RKO (cell line): ENCODE data around the gene CNDP2.
A peak's percentile ranks its signal among the peaks of the same experiment; 100 is the strongest.

ENCODE experiments used
- DNase-seq: peaks from one replicate; pipeline ENCODE4 v3.0.0-alpha.2; 2016; ENCODE audit warnings: low spot score

Gene CNDP2

DNA sequence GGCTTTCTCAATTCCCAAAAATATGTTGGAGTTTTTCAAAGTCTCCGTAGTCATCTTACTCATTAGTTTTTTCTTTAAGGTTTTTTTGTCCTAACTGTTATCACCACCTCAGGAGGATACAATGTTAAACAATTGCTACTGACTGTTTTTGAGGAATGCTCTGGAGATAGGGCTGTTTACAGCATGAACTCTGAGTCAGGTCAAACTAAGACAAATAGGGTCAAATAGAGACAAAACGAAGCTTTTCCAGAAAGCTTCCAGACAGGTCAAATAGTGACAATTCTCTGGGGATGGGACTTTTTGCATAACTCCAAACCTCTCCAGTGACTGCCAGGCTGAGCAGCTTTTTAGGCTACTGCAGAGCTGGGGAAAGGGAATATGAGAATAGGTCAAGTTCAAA is 23.9 kb upstream of the CNDP2 start:
- no peak for DNase-seq

DNA sequence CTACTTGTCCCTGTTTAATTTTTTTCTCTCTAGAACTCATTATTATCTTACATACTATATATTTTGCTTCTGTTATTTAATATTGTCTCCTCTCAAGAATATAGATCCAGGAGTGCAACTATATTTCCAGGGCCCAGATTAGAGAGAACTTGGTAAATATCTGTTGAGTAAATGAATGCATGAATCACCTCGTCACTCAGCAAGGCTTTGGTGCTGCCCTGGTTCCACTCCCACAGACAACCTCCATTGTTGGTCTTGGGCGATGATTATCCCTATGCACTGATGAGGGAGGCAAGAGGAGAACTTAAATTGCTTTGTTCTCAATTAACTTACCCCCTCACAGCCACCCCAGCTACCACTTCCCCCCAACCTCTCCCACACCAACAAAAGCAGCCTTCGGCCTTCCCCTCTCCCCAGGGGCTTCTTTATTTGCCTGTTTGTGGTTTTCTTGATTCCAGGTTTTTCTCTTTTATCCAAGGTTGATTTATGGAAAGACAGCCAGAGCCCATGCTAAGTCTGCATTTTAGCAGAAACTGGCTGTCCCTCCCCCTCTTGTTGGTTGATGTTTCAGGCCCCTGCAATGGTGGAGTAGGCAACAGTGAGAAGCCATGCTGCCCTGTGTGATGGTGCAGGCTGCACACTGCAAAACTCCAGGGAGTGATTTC is 22.1 kb upstream of the CNDP2 start:
- DNase-seq, result no peak

DNA sequence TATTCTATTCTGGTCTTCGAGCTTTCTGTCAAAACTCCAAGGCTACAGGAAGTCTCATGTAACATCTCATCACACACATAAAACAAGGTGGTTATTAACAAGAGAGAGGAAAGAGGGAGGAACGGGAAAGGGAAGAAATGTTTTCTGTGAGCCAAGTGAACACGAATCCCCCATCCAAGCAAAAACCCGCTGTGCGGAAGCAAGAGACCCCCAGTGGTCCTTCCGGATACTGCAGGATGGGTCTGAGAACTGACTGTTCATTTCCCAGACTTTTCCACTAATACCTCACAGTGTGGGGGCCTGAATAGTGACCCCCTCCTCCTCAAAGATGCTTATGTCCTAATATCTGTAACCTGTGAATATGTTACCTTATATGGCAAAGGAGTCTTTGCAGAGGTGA is 20.0 kb upstream of the CNDP2 start:
- DNase-seq, result peak; percentile 12

DNA sequence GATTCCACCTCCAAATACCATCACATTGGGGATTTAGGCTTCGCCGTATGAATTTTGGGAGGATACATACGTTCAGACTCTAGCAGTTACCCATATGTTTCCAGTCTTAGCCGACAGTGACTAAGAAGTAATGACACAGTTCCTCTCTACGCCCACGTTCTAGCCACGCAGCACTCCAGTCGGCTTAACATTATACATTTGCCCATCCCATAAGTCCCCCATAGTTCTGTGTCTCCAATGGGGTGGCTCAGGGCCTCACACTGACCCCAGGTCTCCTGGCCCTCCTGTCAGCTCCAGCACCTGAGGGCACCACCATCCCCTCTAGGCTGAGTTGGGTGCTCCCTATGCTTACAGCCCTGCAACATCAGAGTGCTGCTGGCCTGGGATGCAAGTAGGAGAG is 18.4 kb upstream of the CNDP2 start:
- no peak for DNase-seq

DNA sequence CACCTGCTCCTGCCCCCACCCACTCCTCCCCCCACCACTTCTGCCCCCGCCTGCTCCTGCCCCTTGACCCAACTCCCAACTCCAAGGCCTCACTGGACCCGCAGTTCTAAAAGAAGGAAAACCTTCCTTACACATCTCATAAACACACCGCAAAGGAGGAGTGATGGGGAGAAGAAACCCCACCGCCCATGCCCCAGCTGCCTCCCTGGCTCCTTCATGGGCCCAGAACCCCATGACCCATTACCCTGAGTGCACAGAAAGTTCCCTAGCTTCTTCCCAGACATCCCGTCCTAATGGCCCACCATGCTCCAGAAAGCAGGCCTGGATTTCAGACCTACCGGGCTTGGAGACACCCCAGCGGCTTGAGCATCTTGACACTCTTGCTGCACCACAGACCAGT is 17.8 kb upstream of the CNDP2 start:
- DNase-seq, result no peak

DNA sequence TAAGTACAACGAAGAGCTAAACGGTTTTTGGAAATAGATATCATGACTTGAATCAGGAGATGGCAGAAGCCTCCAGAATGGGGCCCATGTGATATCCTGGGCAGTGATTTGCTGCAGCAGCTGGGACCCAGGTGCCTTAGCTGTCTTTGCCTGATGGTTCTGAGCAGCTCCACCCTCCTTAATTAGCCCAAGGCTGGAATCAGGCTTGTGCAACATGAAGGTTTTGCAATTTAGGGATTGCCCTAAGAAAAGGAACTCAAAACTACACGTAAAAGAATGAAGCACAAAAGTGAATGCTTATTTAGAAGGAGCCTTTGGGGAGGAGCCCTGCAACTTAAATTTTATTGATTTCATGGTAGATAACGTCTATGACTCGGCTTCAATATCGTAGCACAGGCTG is 17.3 kb upstream of the CNDP2 start:
- DNase-seq, result no peak

DNA sequence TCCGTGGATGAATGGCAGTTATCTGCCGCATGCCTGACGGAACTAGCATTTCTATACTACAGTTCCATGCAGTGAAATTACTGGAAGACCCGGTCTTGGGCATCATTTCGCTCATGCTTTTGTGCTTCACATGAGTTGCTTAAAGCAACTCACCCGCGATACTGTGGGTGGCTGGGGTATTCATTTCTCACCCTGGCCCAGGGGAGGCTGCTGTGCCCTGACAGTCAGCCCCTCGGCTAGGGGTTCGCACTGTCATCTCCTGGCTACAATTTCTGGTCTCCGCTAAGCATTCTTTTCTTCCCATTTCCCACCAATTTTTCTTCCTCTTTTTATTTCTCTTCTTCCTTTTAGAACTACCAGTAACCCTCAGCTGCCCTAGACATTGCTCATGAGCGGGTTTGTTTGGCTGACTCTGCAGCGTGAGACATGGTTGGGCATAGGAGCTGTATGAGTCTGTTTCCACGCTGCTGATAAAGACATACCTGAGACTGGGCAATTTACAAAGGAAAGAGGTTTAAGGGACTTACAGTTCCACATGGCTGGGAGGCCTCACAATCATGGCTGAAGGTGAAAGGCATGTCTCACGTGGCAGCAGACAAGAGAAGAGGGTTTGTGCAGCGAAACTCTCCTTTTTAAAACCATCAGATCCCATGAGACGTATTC is 16.5 kb upstream of the CNDP2 start:
- no peak for DNase-seq

DNA sequence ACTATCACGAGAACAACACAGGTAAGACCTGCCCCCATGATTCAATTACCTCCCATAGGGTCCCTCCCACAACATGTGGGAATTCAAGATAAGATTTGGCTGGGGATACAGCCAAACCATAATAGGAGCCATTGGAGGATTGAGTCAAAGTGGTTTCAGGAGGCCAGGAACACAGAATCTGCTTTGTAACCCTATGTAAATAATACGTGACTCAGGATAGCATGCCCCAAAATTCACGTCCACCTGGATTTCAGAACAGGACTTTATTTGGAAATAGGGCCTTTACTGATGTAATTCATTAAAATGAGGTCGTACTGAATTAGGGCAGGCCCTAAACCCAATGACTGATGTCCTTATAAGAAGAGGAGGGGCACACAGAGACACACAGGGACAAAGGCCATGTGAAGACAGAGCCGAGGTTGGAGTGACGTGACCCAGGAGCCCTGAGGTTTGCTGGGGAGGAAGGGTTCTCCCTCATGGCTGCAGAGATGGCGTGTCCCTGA is 16.0 kb upstream of the CNDP2 start:
- no peak for DNase-seq

DNA sequence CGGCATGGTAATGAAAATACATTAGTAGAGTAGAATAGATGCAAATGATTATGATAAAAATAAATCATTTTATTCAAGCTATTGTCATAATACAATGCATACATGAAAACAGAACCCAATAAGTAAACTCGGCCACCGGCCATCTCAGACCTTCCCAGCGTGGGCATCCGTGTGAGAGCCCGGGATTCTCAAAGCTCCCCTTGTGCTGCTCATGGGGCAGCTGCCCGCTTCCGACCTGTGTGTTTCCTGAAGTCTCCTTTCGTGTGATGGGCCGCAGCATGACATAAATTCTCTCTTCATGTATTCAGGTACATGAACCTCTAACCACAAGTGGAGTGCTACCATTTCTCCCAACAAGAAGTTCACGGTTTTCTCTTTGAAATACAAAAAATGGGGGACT is 13.5 kb upstream of the CNDP2 start:
- no peak for DNase-seq

DNA sequence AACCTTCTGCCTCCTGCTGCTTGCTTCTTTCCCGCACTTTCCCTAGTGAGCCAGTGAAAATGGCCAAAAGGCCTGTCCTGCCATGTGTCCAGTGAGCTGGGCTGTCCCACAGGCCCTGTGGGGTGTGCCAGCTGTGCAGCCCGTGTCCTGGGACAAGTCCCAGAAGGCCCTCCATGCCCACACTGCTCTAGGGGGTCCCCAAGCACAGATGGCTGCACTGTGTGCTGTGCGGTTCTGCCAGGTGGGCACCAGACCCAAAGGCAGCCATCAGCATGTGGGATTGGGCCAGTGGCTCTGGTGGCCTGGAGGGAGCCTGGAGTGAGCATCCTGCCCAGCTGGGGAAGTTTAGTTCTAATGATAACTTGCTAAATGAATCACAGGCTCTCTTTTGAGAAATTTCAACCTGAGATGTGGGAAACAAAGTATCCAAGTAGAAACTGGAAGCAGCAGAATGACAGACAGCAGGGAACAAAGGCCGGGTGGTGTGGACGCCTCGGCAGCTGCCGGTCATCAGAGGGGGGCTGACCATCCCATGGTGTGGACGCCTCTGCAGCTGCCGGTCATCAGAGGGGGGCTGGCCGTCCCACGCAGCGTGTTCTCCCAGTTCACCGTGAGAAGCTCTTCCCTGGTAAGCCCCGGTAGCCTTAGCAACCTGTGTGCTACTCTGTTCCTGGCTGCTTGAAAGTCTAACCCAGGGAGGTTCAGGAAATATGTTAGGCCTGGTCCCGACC is 9.9 kb upstream of the CNDP2 start:
- no peak for DNase-seq

DNA sequence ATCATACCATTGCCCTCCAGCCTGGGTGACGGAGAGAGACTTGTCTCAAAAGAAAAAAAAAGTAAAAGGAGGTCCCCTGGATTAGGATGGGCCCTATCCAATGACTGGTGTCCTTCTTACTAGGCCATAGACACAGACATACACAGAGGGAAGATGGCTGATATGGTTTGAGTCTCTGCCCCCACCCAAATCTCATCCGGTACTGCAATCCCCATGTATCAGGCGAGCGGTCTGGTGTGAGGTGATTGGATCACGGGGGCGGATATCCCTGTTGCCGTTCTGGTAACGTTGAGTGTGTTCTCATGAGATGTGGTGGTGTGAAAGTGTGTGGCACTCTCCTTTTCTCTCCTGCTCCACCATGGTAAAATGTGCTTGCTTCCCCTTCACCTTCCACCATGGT is 7.8 kb upstream of the CNDP2 start:
- no peak for DNase-seq

DNA sequence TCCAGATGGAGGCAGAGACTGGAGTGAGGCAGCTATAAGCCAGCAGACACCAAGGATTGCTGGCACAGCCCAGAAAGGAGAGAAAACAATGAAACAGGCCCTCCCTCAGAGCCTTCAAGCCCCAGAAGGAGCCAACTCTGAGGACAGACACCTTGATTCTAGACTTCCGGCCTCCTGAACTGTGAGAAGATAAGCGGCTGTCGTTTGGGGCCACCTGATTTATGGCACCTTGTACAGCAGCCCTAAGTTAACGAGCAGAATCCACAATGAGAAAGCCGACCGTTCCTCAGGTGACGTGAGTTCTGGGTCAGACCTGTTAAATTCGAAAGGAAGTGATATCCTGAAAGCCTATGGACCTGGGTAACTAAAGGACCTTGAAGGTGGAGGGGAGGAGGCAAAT is 7.3 kb upstream of the CNDP2 start:
- DNase-seq, result no peak

DNA sequence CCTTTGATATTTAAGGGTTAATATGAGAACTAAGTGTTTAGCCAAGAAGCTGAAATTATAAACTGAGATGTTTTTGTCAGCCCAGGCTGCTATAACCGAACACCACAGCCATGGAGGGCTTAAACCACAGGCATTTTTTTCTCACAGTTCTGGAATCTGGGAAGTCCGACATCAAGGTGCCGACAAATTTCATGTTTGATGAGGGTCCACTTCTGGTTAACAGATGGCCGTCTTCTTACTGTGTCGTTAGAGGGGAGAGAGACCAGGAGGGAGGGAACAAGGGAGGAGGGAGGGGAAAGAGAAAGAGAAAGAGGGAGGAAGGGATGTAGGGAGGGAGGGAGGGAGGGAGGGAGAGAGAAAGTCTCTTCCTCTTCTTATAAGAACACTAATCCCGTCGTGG is 6.5 kb upstream of the CNDP2 start:
- no peak for DNase-seq

DNA sequence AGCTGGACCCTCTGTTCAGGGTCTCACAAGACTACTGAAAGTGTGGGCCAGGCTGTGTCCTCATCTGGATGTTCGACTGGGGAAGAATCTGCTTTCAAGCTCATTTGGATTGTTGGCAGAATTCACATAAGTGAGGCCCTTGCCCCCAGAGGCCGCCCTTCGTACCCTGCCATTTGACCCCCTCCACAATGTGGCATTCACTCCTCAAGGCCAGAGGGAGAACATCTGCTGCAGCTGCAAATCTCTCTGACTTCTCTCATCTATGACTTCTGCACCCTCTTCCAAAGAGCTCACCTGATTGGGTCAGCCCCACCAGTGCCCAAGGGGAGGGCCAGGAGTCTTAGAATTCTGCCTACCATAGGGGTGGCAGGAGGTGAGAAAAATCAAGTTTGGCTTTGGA is 3.9 kb upstream of the CNDP2 start:
- no peak for DNase-seq

DNA sequence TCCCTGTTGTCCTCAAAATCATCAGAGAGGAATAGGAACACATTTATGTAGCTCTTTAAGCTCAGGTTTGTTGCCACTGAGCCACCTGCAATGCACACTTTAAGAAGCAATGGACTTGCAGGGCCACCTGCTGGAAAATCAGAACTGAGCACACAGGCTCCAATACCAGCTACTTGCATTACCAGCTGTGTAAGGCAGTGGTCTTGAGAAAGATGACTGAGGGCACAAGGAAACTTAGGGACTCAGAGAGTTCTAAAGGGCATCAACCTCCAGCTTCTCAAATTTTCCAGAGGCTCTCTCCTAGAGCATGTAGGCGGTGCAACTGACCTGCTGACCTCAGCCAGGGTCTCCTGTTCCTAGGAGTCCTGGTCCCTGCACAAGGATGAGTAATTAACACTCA is 2.5 kb upstream of the CNDP2 start:
- peak; percentile 84 for DNase-seq

DNA sequence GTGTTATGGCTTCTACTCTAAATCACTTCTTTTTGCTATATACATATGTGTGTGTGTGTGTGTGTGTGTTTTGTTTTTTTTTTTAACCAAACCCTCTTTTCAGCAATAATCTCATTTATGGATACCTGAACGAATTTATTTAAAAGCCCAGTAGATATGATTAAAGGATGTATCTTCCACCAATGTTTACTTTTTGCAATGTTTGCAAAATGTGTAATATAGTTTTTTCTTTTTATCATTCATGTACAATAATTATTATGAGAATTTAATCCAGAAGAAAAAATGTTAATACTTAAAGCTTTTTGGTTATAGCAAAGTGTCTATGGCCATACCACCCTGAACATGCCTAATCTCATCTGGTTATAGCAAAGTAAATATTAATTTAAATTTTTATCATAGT is 1.6 kb upstream of the CNDP2 start:
- no peak for DNase-seq

DNA sequence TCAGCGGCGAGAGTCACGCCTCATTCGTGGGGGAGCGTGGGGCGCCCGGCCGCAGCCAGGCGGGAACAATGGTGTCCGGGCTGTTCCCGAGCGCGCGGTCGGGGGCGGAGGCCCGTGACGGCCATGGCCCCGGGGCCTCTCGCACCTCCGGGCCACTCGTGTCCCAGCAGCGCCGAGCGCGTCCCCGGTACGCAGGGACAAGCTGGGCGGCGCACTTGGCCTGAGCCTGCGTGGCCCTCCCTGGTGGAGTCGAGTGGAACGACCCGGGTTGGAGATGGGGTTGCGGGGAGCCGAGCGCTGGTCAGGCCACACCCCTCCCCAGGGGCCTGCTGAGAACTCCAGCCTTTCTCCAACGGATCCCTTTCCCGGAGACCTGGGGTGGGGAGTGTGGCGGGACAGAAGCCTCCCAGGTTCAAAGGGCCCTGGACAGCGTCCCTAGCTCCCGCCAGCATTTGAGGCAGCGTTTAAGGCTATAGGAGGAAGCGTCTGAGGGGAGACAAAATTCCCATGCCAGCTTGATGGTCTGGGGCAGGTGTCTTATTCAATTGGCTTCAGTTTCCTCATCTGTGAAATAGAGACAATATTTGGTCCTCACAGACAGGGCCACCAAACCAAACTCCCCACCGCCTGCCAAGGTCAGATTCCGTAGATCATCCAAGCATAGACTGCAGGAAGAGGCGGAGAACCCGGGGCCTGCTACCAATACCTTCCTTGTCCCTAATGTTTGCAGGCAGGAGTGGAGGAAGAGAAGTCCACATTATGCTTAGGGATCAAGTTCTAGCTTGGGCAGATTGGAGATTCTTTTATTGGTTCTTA is 553 bp downstream of the CNDP2 start:
- DNase-seq, result peak; percentile 67

DNA sequence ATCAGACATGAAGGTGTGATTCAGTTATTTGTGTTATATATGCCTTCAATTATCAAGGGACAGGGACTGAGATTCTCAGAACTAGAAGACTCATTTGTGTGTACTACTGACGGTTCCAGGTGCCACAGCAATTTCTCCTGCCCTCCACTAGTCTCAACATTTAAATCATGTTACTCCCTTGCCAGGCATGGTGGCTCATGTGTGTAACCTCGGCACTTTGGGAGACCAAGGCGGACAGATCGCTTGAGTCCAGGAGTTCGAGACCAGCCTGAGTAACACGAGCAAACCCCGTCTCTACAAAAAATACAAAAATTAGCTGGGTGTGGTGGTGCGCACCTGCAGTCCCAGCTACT is 1.1 kb downstream of the CNDP2 start:
- peak; percentile 47 for DNase-seq

DNA sequence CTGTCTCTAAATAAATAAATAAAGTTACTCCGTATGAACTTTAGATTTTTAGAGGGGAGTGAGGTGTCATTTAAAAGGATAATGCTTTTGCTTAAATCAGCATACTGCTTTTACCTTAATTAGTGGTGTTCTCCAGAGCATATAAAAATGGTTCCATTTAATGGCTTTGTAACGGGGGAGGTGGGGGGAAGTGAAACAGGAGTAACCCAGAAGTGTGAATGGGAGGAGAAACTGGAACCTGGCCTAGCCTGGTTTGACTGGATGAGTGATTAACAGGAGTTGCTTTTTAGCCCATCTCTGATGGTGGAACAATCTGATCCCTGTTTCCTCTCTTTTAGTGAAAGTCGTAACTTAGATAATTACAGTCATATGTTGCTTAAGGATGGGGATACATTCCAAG is 1.6 kb downstream of the CNDP2 start:
- no peak for DNase-seq

DNA sequence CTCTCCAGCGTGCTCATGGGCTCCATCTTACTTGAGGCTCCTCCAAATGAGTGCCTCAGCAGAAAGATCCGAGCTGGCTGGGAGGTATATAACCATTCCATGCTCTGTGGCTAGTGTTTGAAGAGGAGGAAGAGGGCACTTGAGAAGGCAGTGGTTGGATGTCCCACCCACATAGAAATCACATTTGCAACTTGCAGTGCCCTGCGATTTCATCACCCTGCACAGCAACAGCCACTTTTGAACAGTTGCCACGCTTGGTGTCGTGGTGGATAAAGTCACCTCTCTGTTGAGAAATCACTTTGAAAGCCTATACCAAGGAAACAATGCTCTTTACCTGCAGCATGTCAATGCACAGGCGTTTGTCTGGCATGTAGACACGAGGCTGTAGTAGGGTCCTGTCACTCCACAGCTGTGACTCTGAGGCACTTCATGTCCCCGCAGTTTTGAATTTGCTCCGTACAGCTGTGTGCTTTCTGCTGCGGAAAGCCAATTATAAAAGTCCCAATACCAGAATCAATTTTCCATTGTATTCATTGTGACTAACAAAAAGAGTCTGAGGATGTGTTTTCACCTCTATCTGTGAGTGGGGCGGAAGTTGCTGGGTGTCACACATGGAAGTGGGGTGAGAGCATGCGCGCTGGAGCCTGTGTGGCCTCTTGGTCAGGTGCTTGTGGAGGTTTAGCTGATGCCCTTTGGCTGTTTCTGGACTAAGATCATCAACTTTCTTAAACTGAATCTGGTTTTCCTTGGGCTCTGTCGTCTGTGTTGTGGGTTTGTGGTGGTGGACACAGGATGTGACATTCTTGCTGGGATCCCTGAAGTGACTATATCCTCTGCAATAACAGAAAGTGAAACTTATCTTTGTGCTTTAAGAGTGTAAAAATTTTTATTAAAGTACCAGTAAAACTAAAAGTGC is 2.8 kb downstream of the CNDP2 start:
- DNase-seq, result peak; percentile 72

DNA sequence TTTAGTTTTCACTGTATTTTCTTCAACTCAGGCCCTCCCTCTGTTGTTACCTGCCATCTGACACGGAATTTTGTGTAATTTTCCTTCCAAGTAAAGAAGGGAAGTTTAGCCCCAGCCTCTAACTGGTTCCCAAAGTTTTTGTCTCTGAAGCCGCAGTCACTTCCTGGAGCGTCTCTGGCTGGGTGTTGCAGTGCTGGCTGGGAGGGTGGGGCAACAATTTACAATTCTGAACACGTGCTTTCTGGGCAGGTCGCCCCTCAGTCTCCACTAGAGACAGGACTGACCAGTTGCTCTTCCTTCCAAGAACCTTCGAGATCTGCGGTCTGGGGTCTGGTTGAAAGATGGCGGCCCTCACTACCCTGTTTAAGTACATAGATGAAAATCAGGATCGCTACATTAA is 3.5 kb downstream of the CNDP2 start:
- peak; percentile 61 for DNase-seq

DNA sequence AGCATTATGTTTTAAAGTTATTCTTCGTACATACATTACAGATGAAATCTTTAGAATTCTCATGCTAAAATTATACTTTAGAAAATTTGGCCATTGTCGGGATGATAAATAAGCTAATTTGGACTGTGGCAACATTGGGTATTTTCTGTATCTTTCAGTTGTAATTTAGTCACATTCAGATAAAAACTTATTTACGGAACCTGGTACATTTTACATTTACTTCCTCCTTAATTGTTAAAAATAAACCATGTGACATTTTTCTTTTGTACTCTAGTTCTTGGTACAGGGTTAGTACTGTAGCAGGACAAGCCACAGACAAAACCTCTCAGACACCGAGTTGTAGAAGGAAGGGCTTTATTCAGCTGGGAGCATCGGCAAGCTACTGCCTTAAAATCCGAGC is 4.2 kb downstream of the CNDP2 start:
- DNase-seq, result no peak
